Measurements from ENCODE around the gene FARP1.

The FARP1 gene

DNA sequence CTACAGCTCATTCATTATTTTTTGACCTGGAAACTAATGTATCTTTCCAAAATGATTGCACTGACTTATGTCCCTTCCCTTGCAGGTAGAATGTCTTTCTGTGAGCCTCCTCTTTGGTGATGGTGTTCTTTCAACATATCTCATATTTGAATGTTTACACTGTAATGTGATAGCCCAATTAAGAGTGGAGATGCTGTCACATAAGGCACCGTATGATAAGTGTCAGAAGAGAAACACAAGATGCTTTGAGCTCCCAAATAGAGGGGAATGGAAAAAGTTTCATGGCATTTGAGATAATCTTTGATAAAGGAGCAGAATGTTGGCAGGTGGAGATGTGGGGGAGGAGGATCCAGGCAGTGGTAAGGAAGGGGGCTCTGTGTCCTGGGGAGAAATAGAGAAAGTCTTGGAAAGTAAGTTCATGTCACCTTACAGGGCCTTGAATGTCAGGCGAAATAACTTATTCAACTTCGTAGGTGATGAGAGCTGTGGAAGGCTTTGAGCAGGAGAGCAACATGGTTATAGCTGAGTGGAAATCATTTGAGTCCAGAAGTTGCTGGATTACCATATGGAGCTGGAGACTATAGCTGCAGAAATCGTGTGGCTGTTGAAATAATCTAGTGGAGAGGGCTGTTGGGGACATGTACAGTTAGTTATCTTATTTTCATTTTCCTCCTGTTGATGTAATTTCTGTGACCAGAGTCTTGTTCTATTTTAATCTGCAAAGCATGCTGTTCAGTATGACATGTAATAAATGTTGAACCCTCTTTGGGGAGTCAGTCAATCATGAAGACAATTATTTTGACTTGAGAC is 44.5 kb downstream of the FARP1 start (continued):
- TF ChIP-seq, protein P1, sequence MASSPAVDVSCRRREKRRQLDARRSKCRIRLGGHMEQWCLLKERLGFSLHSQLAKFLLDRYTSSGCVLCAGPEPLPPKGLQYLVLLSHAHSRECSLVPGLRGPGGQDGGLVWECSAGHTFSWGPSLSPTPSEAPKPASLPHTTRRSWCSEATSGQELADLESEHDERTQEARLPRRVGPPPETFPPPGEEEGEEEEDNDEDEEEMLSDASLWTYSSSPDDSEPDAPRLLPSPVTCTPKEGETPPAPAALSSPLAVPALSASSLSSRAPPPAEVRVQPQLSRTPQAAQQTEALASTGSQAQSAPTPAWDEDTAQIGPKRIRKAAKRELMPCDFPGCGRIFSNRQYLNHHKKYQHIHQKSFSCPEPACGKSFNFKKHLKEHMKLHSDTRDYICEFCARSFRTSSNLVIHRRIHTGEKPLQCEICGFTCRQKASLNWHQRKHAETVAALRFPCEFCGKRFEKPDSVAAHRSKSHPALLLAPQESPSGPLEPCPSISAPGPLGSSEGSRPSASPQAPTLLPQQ (tag by site-specific recombination; IDR thresholded peaks at IDR 0.05), result no peak
- TF ChIP-seq ZNF837 (tag by site-specific recombination; IDR thresholded peaks at IDR 0.05), result no peak
- TF ChIP-seq ZFP69B (tag by site-specific recombination; IDR thresholded peaks at IDR 0.05), result no peak
- TF ChIP-seq ZNF658 (tag by site-specific recombination; IDR thresholded peaks at IDR 0.05), result no peak
- TF ChIP-seq IKZF3 (tag by site-specific recombination; IDR thresholded peaks at IDR 0.05), result no peak
- TF ChIP-seq OSR2 (tag by site-specific recombination; IDR thresholded peaks at IDR 0.05), result no peak; the same call in 1 of the 2 replicates
- TF ChIP-seq ZBTB7A (tag by site-specific recombination; IDR thresholded peaks at IDR 0.05; ENCODE audit: low read depth), result no peak
- TF ChIP-seq, protein P2, sequence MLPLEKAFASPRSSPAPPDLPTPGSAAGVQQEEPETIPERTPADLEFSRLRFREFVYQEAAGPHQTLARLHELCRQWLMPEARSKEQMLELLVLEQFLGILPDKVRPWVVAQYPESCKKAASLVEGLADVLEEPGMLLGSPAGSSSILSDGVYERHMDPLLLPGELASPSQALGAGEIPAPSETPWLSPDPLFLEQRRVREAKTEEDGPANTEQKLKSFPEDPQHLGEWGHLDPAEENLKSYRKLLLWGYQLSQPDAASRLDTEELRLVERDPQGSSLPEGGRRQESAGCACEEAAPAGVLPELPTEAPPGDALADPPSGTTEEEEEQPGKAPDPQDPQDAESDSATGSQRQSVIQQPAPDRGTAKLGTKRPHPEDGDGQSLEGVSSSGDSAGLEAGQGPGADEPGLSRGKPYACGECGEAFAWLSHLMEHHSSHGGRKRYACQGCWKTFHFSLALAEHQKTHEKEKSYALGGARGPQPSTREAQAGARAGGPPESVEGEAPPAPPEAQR (tag by site-specific recombination; IDR thresholded peaks at IDR 0.05), result no peak
- no peak for TF ChIP-seq ZBTB1 (tag by site-specific recombination; IDR thresholded peaks at IDR 0.05)
- TF ChIP-seq ZNF629 (tag by site-specific recombination; IDR thresholded peaks at IDR 0.05), result peak; percentile 49; the same call in 1 of the 2 replicates
- TF ChIP-seq, protein P3, sequence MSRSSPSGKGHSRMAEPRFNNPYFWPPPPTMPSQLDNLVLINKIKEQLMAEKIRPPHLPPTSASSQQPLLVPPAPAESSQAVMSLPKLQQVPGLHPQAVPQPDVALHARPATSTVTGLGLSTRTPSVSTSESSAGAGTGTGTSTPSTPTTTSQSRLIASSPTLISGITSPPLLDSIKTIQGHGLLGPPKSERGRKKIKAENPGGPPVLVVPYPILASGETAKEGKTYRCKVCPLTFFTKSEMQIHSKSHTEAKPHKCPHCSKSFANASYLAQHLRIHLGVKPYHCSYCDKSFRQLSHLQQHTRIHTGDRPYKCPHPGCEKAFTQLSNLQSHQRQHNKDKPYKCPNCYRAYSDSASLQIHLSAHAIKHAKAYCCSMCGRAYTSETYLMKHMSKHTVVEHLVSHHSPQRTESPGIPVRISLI (tag by site-specific recombination; IDR thresholded peaks at IDR 0.05), result 0 out of 2 replicates have a peak, but pooled peaks have one; percentile 6
- TF ChIP-seq ZNF223 (tag by site-specific recombination; IDR thresholded peaks at IDR 0.05), result no peak
- no peak for TF ChIP-seq ZNF184 (tag by site-specific recombination; IDR thresholded peaks at IDR 0.05)
- no peak for TF ChIP-seq ZNF426 (tag by site-specific recombination; IDR thresholded peaks at IDR 0.05)
- TF ChIP-seq ZSCAN16 (tag by site-specific recombination; IDR thresholded peaks at IDR 0.05), result no peak
- no peak for TF ChIP-seq ZNF510 (tag by site-specific recombination; IDR thresholded peaks at IDR 0.05; ENCODE audit: insufficient replicate concordance)
- peak; percentile 50; the same call in 1 of the 2 replicates for TF ChIP-seq WT1 (tag by site-specific recombination; IDR thresholded peaks at IDR 0.05)
- TF ChIP-seq ZNF610 (tag by site-specific recombination; IDR thresholded peaks at IDR 0.05; ENCODE audit: borderline replicate concordance), result no peak
- no peak for TF ChIP-seq ZFP3 (tag by site-specific recombination; IDR thresholded peaks at IDR 0.05; ENCODE audit: low read depth)
- TF ChIP-seq, protein P4, sequence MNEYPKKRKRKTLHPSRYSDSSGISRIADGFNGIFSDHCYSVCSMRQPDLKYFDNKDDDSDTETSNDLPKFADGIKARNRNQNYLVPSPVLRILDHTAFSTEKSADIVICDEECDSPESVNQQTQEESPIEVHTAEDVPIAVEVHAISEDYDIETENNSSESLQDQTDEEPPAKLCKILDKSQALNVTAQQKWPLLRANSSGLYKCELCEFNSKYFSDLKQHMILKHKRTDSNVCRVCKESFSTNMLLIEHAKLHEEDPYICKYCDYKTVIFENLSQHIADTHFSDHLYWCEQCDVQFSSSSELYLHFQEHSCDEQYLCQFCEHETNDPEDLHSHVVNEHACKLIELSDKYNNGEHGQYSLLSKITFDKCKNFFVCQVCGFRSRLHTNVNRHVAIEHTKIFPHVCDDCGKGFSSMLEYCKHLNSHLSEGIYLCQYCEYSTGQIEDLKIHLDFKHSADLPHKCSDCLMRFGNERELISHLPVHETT (tag by site-specific recombination; IDR thresholded peaks at IDR 0.05), result no peak
- TF ChIP-seq GFI1B (tag by site-specific recombination; IDR thresholded peaks at IDR 0.05), result no peak
- peak; percentile 54; the same call in 1 of the 2 replicates for TF ChIP-seq ZNF366 (tag by site-specific recombination; conservative IDR thresholded peaks at IDR 0.05)
- peak; percentile 59 for TF ChIP-seq ZBTB17 (tag by site-specific recombination; IDR thresholded peaks at IDR 0.05)
- TF ChIP-seq BCL11B (tag by site-specific recombination; IDR thresholded peaks at IDR 0.05; ENCODE audit: low read depth), result no peak
- TF ChIP-seq, protein P5, sequence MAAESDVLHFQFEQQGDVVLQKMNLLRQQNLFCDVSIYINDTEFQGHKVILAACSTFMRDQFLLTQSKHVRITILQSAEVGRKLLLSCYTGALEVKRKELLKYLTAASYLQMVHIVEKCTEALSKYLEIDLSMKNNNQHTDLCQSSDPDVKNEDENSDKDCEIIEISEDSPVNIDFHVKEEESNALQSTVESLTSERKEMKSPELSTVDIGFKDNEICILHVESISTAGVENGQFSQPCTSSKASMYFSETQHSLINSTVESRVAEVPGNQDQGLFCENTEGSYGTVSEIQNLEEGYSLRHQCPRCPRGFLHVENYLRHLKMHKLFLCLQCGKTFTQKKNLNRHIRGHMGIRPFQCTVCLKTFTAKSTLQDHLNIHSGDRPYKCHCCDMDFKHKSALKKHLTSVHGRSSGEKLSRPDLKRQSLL (tag by site-specific recombination; IDR thresholded peaks at IDR 0.05), result no peak
- no peak for TF ChIP-seq ZNF473 (tag by site-specific recombination; IDR thresholded peaks at IDR 0.05)
- no peak for TF ChIP-seq ZNF202 (tag by site-specific recombination; IDR thresholded peaks at IDR 0.05; ENCODE audit: borderline replicate concordance)
- TF ChIP-seq ZBTB20 (tag by site-specific recombination; IDR thresholded peaks at IDR 0.05), result no peak
- TF ChIP-seq, protein P6, sequence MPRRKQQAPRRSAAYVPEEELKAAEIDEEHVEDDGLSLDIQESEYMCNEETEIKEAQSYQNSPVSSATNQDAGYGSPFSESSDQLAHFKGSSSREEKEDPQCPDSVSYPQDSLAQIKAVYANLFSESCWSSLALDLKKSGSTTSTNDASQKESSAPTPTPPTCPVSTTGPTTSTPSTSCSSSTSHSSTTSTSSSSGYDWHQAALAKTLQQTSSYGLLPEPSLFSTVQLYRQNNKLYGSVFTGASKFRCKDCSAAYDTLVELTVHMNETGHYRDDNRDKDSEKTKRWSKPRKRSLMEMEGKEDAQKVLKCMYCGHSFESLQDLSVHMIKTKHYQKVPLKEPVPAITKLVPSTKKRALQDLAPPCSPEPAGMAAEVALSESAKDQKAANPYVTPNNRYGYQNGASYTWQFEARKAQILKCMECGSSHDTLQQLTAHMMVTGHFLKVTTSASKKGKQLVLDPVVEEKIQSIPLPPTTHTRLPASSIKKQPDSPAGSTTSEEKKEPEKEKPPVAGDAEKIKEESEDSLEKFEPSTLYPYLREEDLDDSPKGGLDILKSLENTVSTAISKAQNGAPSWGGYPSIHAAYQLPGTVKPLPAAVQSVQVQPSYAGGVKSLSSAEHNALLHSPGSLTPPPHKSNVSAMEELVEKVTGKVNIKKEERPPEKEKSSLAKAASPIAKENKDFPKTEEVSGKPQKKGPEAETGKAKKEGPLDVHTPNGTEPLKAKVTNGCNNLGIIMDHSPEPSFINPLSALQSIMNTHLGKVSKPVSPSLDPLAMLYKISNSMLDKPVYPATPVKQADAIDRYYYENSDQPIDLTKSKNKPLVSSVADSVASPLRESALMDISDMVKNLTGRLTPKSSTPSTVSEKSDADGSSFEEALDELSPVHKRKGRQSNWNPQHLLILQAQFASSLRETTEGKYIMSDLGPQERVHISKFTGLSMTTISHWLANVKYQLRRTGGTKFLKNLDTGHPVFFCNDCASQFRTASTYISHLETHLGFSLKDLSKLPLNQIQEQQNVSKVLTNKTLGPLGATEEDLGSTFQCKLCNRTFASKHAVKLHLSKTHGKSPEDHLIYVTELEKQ (tag by site-specific recombination; IDR thresholded peaks at IDR 0.05; ENCODE audit: borderline replicate concordance), result peak; percentile 60; the same call in 1 of the 2 replicates
- TF ChIP-seq ZNF785 (tag by site-specific recombination; IDR thresholded peaks at IDR 0.05), result no peak
